NCI-H146 (cell line): ENCODE data around the gene MICAL1.
A peak's percentile ranks its signal among the peaks of the same experiment; 100 is the strongest.
"Not testable (repeated sequence)": the region's sequence is repeated elsewhere in the genome, so short reads cannot be mapped to it uniquely, and the experiment has no call there.

Experiments
- DNase-seq: peaks from one replicate; lab custom pipeline; 2025; lab: John Stamatoyannopoulos, UW

The MICAL1 gene

DNA sequence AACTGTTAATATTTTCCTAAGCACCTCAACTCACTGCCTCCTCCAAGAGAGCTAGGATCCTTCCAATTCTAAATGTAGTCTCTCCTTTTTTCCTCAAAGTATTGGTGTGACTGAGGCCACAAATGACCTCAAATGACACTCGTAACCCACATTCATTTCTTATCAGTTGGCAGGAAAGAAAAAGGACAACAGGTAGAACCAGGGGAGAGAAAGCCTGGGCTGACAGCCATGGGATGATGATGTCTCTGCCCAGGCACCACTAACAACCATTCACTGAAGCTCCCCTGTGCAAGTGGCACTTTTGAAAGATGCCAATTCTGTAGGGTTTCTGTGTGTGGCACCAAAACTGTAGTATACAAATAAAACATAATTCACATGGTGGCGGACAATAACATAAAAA is 20.1 kb upstream of the MICAL1 start:
- no peak for DNase-seq

DNA sequence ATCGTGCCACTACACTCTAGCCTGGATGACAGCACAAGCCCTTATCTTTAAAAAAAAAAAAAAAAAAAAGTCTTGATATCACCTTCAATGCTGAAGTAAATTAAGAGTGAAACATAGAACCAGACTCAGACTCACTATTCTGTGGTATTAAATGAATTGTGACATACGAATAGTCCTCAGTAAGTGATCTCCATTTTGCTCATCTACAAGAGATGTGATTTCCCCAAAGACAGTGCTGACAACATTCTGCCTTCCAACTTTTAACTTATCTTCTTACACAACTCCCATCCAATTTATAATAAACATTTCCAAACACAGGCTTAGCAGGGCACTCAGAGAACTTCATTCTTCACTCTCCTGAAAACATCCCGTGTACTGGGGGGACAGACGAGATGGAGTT is 19.4 kb upstream of the MICAL1 start:
- no peak for DNase-seq

DNA sequence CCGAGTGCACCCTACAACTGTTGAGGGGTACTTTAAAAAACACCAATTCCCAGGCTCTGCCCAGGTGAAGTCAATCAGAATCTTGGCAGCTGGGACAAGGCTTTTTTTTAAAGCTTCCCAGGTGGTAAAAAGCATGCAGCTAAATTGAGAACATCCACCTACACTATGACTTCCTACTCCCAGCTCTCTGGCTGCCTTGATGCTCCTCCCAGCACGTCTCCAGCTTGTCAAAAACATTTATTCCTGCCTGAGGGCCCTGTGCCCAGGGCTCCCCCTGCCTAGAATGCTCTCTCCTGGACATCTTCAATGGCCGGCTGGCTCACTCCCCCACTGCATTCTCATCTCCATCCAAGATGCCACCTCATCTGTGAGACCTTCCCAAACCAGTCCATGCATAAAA is 17.5 kb upstream of the MICAL1 start:
- DNase-seq = no peak

DNA sequence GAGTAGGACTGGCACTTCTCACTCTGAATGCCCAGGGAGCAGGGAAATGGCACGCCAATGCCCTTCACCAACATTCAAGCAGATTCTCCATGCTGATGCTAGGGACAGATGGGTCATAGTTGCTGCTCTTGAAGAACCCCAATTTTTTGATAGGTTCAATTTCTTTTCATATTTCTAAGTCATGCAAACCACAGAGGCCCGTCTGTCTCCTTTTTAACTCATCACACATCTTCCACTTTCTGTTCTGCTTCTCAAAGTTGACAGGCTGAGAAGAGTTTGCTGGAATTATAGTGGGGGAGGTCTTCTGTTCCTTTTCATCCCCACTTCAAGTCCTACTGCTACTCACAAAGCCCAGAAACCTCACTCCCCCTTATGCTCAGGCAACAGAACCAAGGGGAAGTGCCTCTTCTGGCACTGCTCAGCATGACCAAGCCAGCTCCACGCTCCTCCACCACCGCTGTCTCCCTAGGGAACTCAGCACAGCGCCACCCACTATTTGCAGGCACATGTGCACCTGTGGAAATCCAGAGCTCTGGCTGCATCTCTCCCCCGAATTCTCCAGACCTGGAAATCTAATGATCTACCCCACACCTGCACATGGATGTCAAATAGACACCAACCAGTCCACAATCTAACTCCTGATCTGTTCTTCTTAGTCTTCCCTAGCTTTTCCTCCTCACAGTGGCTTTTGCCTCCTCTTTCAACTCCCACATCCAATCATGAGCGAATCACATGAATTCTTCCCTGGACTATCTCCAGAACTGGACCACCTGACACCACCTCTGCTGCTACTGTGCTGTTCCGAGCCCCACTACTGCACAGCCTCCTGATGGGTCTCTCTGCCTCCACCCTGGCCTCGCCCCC is 16.8 kb upstream of the MICAL1 start:
- DNase-seq = no peak

DNA sequence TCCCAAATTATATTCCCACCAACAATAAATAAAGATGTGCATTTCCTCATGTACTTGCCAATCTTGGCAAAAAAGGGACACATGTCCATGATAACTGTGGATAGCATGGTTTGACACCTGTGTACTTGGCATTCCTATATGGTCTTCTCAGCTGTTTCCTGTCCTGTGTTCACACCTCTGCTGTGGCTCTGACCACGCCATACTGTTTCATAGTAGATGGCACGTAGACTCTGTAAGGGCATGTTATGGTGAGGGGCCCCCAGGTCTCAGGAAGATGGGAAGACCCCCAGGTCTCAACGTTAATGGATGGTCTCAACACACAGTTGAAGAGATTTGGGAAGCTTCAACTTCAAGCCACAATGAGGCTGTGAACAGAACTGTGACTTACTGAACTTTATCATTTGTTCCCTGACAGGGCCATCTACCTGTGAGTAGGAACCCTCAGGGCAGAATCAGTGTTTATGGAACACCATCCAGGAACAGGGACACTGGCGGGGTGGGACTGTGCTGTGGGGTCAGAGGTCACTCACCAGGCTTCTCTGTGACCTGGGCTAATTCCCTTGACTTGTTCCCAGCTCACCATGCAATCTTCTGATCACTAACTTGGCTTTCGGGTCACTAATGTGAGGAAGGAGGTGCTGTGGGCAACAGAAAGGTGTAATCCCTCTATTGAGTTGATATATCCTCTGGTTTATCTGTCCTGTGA is 15.7 kb upstream of the MICAL1 start:
- no peak for DNase-seq

GRCh38 chr6:109469591-109470189 is 14.1 kb upstream of the MICAL1 start:
- DNase-seq = no peak

DNA sequence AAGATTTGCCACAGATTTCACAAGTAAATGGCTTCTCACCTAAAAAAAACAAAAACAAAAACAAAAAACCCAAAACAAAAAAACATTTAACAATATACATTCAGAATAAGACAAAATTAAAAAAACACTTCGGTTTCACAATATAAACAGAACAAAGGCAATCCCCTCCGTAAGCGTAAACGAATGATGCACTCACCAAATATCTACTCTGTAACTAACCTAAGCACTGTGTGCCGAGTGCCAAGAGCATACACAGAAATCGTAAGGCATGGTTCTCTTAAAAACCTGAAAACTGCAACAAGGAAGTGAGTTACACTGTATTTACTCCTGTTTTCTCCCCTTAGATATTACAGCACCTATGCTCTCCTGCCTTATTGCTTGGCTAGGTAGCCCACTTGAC is 12.1 kb upstream of the MICAL1 start:
- no peak for DNase-seq

GRCh38 chr6:109466212-109466923 is 10.8 kb upstream of the MICAL1 start:
- DNase-seq = no peak

DNA sequence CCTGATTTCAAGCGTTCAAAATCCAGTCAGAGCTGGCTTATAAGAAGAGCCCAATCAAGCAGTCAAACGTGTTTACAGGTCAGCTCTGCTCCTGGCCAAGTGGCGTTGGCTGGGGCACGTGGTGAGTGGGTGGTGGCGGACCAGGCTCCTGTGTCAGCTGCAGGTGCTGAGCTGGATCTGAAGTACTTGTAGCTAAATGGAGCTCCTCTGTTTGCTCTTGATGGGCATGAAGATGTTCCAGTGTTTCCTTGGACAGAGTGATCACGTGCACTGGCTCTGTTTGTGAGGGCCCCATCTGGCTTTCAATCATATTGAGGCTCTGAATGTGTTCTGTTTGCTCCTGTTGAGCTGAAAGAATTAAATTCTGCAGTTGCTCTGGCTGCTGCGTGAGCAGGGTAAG is 10.2 kb upstream of the MICAL1 start:
- peak; percentile 28 for DNase-seq

GRCh38 chr6:109461733-109462526 is 6.4 kb upstream of the MICAL1 start:
- no peak for DNase-seq

- not testable (repeated sequence) for DNase-seq
Observed at GRCh38 chr6:109461205-109461604, 5.6 kb upstream of the MICAL1 start.

DNA sequence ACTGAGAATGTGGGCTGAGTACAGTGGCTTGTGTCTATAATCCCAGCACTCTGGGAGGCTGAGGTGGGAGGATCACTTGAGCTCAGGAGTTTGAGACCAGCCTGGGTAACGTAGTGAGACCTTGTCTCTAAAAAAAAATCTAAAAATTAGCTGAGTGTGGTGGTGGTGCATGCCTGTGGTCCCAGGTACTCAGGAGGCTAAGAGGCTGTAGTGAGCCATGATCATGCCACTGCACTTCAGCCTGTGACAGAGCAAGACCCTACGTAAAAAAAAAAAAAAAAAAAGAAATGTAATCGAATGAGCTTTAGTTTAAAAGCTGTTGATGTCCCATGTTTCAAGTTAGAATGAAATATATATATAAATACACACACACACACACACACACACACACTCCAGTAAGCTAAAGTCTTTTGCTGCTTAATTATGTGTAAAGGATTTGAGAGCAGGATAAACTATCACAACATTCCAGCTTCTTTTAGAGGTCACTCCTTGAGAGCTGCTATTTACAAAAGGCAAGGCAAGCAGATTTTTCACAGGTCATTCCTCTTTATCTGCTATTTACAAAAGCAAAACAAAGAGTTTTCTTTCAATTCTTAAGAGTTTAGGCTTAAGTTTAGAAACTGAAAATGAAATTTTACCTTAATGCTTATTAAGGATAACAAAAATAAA is 4.7 kb upstream of the MICAL1 start:
- no peak for DNase-seq

- peak; percentile 78 for DNase-seq
Observed at GRCh38 chr6:109458774-109459531, 3.4 kb upstream of the MICAL1 start.

DNA sequence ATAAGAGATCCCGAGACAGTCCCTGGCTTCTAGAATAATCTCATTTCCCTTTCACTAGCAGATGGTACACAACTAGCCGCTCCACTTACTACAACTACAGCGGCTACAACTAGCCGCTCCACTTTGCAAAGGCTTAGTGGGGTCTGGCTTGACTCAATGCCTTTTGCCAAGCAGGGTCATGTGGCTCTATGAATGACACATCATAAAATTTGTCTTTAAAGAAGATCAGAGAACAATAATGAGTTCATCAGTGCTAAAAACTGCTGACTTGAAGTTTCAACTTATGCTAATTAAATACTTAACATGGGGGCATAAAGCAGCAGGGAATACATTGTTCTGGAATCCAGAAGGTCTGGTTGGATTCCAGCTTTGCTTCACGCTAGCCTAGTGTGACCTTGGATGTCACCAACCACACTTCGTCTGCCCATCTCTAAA is 2.0 kb upstream of the MICAL1 start:
- no peak for DNase-seq

- DNase-seq = no peak
Observed at GRCh38 chr6:109456710-109457561, 1.4 kb upstream of the MICAL1 start.

DNA sequence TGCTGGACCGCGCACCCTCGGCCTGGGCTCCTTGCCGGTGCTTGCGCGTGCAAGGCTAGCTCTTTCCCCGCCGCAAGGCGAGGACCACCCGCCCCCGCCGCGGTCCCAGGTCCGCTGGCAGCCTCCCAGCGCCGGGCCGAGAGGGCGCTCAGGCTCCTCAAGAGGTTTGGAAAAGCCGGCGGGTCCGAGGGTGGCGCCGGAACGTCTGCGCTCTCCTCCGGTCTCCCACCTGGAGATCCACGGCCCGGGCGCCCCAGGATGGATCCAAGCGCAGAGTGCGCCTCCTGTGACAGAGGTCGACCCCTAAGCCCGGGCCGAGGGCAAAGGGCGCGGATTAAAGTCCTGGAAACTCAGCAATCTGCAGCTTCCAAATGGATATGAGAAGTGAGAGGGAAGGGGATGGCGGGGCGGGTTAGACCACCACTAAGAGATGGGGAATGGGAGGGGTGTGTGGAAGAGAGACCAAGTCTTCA is 575 bp upstream of the MICAL1 start:
- DNase-seq = no peak

- DNase-seq = peak; percentile 68
Observed at GRCh38 chr6:109454496-109455436, 806 bp downstream of the MICAL1 start.
